A549 (cell line): ENCODE data around the gene SYT4. TPM values are rescaled to one million over a fixed set of nuclear protein-coding genes. Genes with fewer than 3 reads are reported as not detected.

Experiments
- ATAC-seq, 2 experiments: fragments of 200-7000 bp in 1 of 2; fragments of >200 bp in 1 of 2; cut with Nextera tagmentation in 1 of 2; cut with Tn5 transposase in 1 of 2; 3 replicates each; pipeline versions ENCODE4 v1.8.0 to v1.9.1; 2018 to 2020; ENCODE audit warnings: mild to moderate bottlenecking in 1 of 2, moderate library complexity in 1 of 2
- CTCF ChIA-PET: fragments of 300-600 bp; sonication (Branson Sonifier 250); formaldehyde crosslinking; extraction: SDS; loops from one replicate; lab custom pipeline; 2021; ENCODE audit warnings: antibody characterized with exemption, inconsistent platforms; lab: Yijun Ruan, JAX
- POLR2A ChIA-PET: fragments of 350-600 bp; formaldehyde crosslinking; extraction: SDS; loops from one replicate; lab custom pipeline; 2021; ENCODE audit warnings: antibody characterized with exemption, inconsistent platforms; lab: Yijun Ruan, JAX
- DNase-seq, 2 experiments: peaks; one replicate each; pipeline versions ENCODE4 v3.0.0 to v3.0.0-alpha.2; 2011 to 2016; ENCODE audit warnings: low read depth in 1 of 2, low spot score in 1 of 2
- FAIRE-seq: peaks from 2 replicates; lab custom pipeline; 2011; peaks lifted over from hg19 to GRCh38; lab: Jason Lieb, UNC
- H3K27ac ChIP-seq, 2 experiments: fragments of >200 bp; sonication (Bioruptor Twin); formaldehyde crosslinking; 3 replicates each; pipeline ENCODE4 v1.5.1; 2016 to 2017
- H3K4me1 ChIP-seq: fragments of >200 bp; sonication (Bioruptor Twin); formaldehyde crosslinking; 3 replicates; pipeline ENCODE4 v1.6.1; 2016
- H3K4me2 ChIP-seq: fragments of >200 bp; sonication (Bioruptor Twin); formaldehyde crosslinking; 3 replicates; pipeline ENCODE4 v1.6.1; 2016
- H3K4me3 ChIP-seq: fragments of >200 bp; sonication (Bioruptor Twin); formaldehyde crosslinking; 3 replicates; pipeline ENCODE4 v1.5.1; 2016
- H3K9me3 ChIP-seq: fragments of >200 bp; sonication (Bioruptor Twin); formaldehyde crosslinking; 3 replicates; pipeline ENCODE4 v1.6.1; 2016
- EHF ChIP-seq: fragments of 250-450 bp; sonication (Bioruptor Pico); IDR thresholded peaks from 2 replicates; pipeline ENCODE4 v1.5.0; 2020; ENCODE audit warnings: mild to moderate bottlenecking
- EP300 ChIP-seq, 2 experiments: fragments of >200 bp; sonication (Bioruptor Twin); formaldehyde crosslinking; IDR thresholded peaks; 2 replicates in 1 of 2; 3 replicates in 1 of 2; pipeline ENCODE4 v1.6.1; 2016 to 2017
- FOXS1 ChIP-seq: fragments of 250-450 bp; sonication (Bioruptor Pico); IDR thresholded peaks from 2 replicates; pipeline ENCODE4 v1.5.0; 2020; ENCODE audit warnings: mild to moderate bottlenecking, moderate library complexity
- HDAC2 ChIP-seq: fragments of 200-600 bp; sonication (generic); IDR thresholded peaks from 2 replicates; pipeline ENCODE4 v1.6.1; 2016
- HOXB13 ChIP-seq: fragments of 250-450 bp; sonication (Bioruptor Pico); IDR thresholded peaks from 2 replicates; pipeline ENCODE4 v1.5.0; 2020; ENCODE audit warnings: low read depth, mild to moderate bottlenecking, moderate library complexity
- HOXB5 ChIP-seq: fragments of 250-450 bp; sonication (Bioruptor Pico); IDR thresholded peaks from 2 replicates; pipeline ENCODE4 v1.5.0; 2020; ENCODE audit warnings: mild to moderate bottlenecking, moderate library complexity
- JUNB ChIP-seq: fragments of >200 bp; sonication (Bioruptor Twin); formaldehyde crosslinking; IDR thresholded peaks from 2 replicates; pipeline ENCODE4 v1.6.1; 2016
- KDM5A ChIP-seq: fragments of 200-600 bp; sonication (generic); IDR thresholded peaks from 2 replicates; pipeline ENCODE4 v1.6.1; 2016; ENCODE audit warnings: antibody characterized with exemption, mild to moderate bottlenecking
- NPAS2 ChIP-seq: fragments of 250-450 bp; sonication (Bioruptor Pico); IDR thresholded peaks from 2 replicates; pipeline ENCODE4 v1.8.0; 2022; ENCODE audit warnings: mild to moderate bottlenecking, moderate library complexity, borderline replicate concordance
- POLR2A ChIP-seq: IDR thresholded peaks from 2 replicates; pipeline ENCODE4 v1.6.1; 2012; ENCODE audit warnings: mild to moderate bottlenecking, low read length
- POLR2AphosphoS2 ChIP-seq: conservative IDR thresholded peaks from 2 replicates; pipeline ENCODE4 v1.6.1; 2012; ENCODE audit warnings: low read length, improper control_type of control experiment, inconsistent platforms
- RAD21 ChIP-seq, 2 experiments: fragments of >200 bp in 1 of 2; sonication (Bioruptor Twin) in 1 of 2; formaldehyde crosslinking in 1 of 2; IDR thresholded peaks in 1 of 2; conservative IDR thresholded peaks in 1 of 2; 2 replicates in 1 of 2; 3 replicates in 1 of 2; pipeline ENCODE4 v1.6.1; 2012 to 2018; ENCODE audit warnings: inconsistent platforms in 1 of 2
- RARB ChIP-seq: fragments of 250-450 bp; sonication (Bioruptor Pico); IDR thresholded peaks from 2 replicates; pipeline ENCODE4 v1.8.0; 2021; ENCODE audit warnings: mild to moderate bottlenecking, moderate library complexity
- RCOR1 ChIP-seq: fragments of 150-350 bp; IDR thresholded peaks from 2 replicates; pipeline ENCODE4 v1.6.1; 2014; ENCODE audit warnings: antibody characterized with exemption, low read length, low read depth
- RNF2 ChIP-seq: fragments of 200-600 bp; sonication (generic); IDR thresholded peaks from 2 replicates; pipeline ENCODE4 v1.6.1; 2016; ENCODE audit warnings: low read depth, mild to moderate bottlenecking, antibody characterized with exemption, moderate library complexity, borderline replicate concordance
- SMC3 ChIP-seq: fragments of >200 bp; sonication (Bioruptor Twin); formaldehyde crosslinking; IDR thresholded peaks from 3 replicates; pipeline ENCODE4 v1.6.1; 2018; ENCODE audit warnings: inconsistent platforms
- TP53 ChIP-seq: fragments of 250-450 bp; sonication (Bioruptor Pico); IDR thresholded peaks from 2 replicates; pipeline ENCODE4 v1.5.0; 2021; ENCODE audit warnings: mild to moderate bottlenecking, moderate library complexity
- USF2 ChIP-seq: fragments of 450-650 bp; IDR thresholded peaks from 2 replicates; pipeline ENCODE4 v1.6.1; 2014; ENCODE audit warnings: antibody characterized with exemption
- ZNF302 ChIP-seq: fragments of 250-450 bp; sonication (Bioruptor Pico); IDR thresholded peaks from 2 replicates; pipeline ENCODE4 v1.9.0; 2021; ENCODE audit warnings: inconsistent platforms, mild to moderate bottlenecking, moderate library complexity
- ZSCAN20 ChIP-seq: fragments of 250-450 bp; sonication (Bioruptor Pico); IDR thresholded peaks from 2 replicates; pipeline ENCODE4 v1.8.0; 2022; ENCODE audit warnings: mild to moderate bottlenecking, moderate library complexity
- WGBS: methylation state at CpG from one replicate; pipeline ENCODE4 v1.1.6; 2017; ENCODE audit errors: missing lambda C conversion rate; 5-methylcytosine and 5-hydroxymethylcytosine counted together
- polyA plus RNA-seq, 4 experiments: library from polyadenylated mRNA; depleted of rRNA in 3 of 4; stranded (reverse); fragments of >200 nt; fragmentation: RNase III in 1 of 4; extraction: RNeasy Plus Mini Kit Qiagen cat#74134 plus additional on column Dnase treatment in 1 of 4; gene quantifications; 2 replicates in 3 of 4; 3 replicates in 1 of 4; pipeline ENCODE4 v1.2.3, GENCODE V29; 2011 to 2017
- TF ChIP-seq, protein P1 (sequence below): fragments of 250-450 bp; sonication (Bioruptor Pico); IDR thresholded peaks from 2 replicates; pipeline ENCODE4 v1.5.0; 2021; ENCODE audit warnings: mild to moderate bottlenecking, moderate library complexity, borderline replicate concordance
- TF ChIP-seq, protein P2 (sequence below): fragments of >200 bp; sonication (Bioruptor Twin); formaldehyde crosslinking; IDR thresholded peaks from 3 replicates; pipeline ENCODE4 v1.6.1; 2016
- TF ChIP-seq, protein P3 (sequence below): fragments of 150-350 bp; IDR thresholded peaks from 2 replicates; pipeline ENCODE4 v1.6.1; 2014; ENCODE audit warnings: low read depth, mild to moderate bottlenecking, low read length
- TF ChIP-seq, protein P4 (sequence below): fragments of >200 bp; sonication (Bioruptor Twin); formaldehyde crosslinking; IDR thresholded peaks from 2 replicates; pipeline ENCODE4 v1.6.1; 2016
- TF ChIP-seq, protein P5 (sequence below): fragments of >200 bp; sonication (Bioruptor Twin); formaldehyde crosslinking; IDR thresholded peaks from 3 replicates; pipeline ENCODE4 v1.5.1; 2016

SYT4 gene
- polyA plus RNA-seq, 2 of the 4 experiments (the other 2 are of a cell fraction), result not detected

DNA sequence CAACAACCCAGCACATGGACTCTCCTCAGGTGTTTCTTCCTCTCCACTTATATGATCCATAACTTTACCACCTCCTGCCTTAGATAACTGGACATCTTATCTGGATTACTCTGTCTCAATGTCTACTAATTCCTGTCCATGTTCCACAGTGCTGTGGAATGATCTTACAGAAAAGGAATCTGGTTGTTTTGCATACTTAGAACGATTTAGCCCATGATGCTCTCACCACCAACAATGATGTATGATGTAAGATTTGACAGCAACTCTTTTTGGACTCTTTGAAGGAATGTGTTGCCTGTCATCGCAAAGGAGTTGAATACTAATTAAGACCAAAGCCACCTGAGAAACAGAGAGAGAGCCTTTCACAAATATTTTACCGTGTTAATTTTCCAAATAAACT lies 37.7 kb upstream of the SYT4 start:
- no peak overlapping the region for H3K4me3 ChIP-seq
- no peak overlapping the region for H3K4me2 ChIP-seq
- no peak for TF ChIP-seq HOXB5 (CRISPR knock-in tag)
- no peak for TF ChIP-seq HOXB13 (CRISPR knock-in tag)
- no peak for TF ChIP-seq JUNB
- no peak for TF ChIP-seq NPAS2 (CRISPR knock-in tag)
- no peak for TF ChIP-seq EP300 (IDR thresholded peaks at IDR 0.05)
- TF ChIP-seq KDM5A, result no peak
- no peak for TF ChIP-seq POLR2AphosphoS2
- TF ChIP-seq USF2, result no peak
- TF ChIP-seq EHF (CRISPR knock-in tag), result no peak
- TF ChIP-seq RARB (CRISPR knock-in tag), result no peak
- TF ChIP-seq ZNF302, result no peak
- TF ChIP-seq, protein P1, sequence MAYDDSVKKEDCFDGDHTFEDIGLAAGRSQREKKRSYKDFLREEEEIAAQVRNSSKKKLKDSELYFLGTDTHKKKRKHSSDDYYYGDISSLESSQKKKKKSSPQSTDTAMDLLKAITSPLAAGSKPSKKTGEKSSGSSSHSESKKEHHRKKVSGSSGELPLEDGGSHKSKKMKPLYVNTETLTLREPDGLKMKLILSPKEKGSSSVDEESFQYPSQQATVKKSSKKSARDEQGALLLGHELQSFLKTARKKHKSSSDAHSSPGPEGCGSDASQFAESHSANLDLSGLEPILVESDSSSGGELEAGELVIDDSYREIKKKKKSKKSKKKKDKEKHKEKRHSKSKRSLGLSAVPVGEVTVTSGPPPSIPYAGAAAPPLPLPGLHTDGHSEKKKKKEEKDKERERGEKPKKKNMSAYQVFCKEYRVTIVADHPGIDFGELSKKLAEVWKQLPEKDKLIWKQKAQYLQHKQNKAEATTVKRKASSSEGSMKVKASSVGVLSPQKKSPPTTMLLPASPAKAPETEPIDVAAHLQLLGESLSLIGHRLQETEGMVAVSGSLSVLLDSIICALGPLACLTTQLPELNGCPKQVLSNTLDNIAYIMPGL, result no peak
- TF ChIP-seq, protein P2, sequence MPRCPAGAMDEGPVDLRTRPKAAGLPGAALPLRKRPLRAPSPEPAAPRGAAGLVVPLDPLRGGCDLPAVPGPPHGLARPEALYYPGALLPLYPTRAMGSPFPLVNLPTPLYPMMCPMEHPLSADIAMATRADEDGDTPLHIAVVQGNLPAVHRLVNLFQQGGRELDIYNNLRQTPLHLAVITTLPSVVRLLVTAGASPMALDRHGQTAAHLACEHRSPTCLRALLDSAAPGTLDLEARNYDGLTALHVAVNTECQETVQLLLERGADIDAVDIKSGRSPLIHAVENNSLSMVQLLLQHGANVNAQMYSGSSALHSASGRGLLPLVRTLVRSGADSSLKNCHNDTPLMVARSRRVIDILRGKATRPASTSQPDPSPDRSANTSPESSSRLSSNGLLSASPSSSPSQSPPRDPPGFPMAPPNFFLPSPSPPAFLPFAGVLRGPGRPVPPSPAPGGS, result no peak
- TF ChIP-seq, protein P3, sequence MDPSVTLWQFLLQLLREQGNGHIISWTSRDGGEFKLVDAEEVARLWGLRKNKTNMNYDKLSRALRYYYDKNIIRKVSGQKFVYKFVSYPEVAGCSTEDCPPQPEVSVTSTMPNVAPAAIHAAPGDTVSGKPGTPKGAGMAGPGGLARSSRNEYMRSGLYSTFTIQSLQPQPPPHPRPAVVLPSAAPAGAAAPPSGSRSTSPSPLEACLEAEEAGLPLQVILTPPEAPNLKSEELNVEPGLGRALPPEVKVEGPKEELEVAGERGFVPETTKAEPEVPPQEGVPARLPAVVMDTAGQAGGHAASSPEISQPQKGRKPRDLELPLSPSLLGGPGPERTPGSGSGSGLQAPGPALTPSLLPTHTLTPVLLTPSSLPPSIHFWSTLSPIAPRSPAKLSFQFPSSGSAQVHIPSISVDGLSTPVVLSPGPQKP, result no peak
- TF ChIP-seq SMC3, result no peak
- no peak for TF ChIP-seq FOXS1 (CRISPR knock-in tag)
- TF ChIP-seq HDAC2, result no peak
- TF ChIP-seq RNF2, result no peak
- POLR2A ChIA-PET, result no interaction called here
- WGBS, result 29% methylated on average over 3 of the region's 3 CpGs
- no peak overlapping the region for H3K27ac ChIP-seq
- CTCF ChIA-PET, result no interaction called here
- FAIRE-seq, result no peak
- H3K9me3 ChIP-seq, result no peaks in the 10 kb centered on the region
- H3K4me1 ChIP-seq, result no peaks in the 10 kb centered on the region
- no peak for DNase-seq
- ATAC-seq, result no peak

- WGBS, result 5% methylated on average over 1 of the region's 1 CpG
- ChIA-PET CTCF (no interaction called here), POLR2A (no interaction called here)
- H3K4me2 ChIP-seq, result no peak overlapping the region
- H3K9me3 ChIP-seq, result no peaks in the 10 kb centered on the region
- FAIRE-seq (no peak), DNase-seq (no peak), ATAC-seq (no peak)
- TF ChIP-seq NPAS2 (CRISPR knock-in tag) (no peak), TP53 (no peak), SMC3 (no peak), RCOR1 (no peak), RAD21 (conservative IDR thresholded peaks at IDR 0.05 in 1 of 2, IDR thresholded peaks at IDR 0.05 in 1 of 2) (no peak), POLR2A (no peak), ZSCAN20 (no peak)
- TF ChIP-seq, protein P4, sequence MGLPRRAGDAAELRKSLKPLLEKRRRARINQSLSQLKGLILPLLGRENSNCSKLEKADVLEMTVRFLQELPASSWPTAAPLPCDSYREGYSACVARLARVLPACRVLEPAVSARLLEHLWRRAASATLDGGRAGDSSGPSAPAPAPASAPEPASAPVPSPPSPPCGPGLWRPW, result no peak
- TF ChIP-seq, protein P5, sequence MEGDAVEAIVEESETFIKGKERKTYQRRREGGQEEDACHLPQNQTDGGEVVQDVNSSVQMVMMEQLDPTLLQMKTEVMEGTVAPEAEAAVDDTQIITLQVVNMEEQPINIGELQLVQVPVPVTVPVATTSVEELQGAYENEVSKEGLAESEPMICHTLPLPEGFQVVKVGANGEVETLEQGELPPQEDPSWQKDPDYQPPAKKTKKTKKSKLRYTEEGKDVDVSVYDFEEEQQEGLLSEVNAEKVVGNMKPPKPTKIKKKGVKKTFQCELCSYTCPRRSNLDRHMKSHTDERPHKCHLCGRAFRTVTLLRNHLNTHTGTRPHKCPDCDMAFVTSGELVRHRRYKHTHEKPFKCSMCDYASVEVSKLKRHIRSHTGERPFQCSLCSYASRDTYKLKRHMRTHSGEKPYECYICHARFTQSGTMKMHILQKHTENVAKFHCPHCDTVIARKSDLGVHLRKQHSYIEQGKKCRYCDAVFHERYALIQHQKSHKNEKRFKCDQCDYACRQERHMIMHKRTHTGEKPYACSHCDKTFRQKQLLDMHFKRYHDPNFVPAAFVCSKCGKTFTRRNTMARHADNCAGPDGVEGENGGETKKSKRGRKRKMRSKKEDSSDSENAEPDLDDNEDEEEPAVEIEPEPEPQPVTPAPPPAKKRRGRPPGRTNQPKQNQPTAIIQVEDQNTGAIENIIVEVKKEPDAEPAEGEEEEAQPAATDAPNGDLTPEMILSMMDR, result no peak
- H3K27ac ChIP-seq, result no peak overlapping the region
- no peaks in the 10 kb centered on the region for H3K4me1 ChIP-seq
- no peak overlapping the region for H3K4me3 ChIP-seq
These were observed 35.6 kb upstream of the SYT4 start for GRCh38 chr18:43312891-43313290.
